Activated B cell treated with CpG ODN at 0.5 μM for 24 hours (primary cell): ENCODE data around the gene SLC6A11. TPM values are rescaled to one million over a fixed set of nuclear protein-coding genes. Genes with fewer than 3 reads are reported as not detected.

Experiments used
- ATAC-seq: fragments of 200-7000 bp; cut with Tn5 transposase; one replicate; pipeline ENCODE4 v1.10.0; 2021; ENCODE audit warnings: low read depth, mild to moderate bottlenecking, moderate library complexity
- CTCF ChIA-PET: fragments of 350-600 bp; sonication (Branson Sonifier 250); formaldehyde crosslinking; loops from one replicate; lab custom pipeline; 2021; ENCODE audit warnings: antibody characterized with exemption; lab: Charles Lee
- POLR2A ChIA-PET: fragments of 350-600 bp; sonication (Branson Sonifier 250); formaldehyde crosslinking; loops from one replicate; lab custom pipeline; 2021; ENCODE audit warnings: antibody characterized with exemption; lab: Charles Lee
- DNase-seq: peaks from one replicate; pipeline ENCODE4 v3.0.0; 2022
- H3K27ac Mint-ChIP-seq: one replicate; pipeline ENCODE4 v1.8.0; 2020; ENCODE audit warnings: mixed read lengths
- H3K27me3 Mint-ChIP-seq: one replicate; pipeline ENCODE4 v1.8.0; 2021; ENCODE audit warnings: mixed read lengths
- H3K36me3 Mint-ChIP-seq: one replicate; pipeline ENCODE4 v1.8.0; 2021; ENCODE audit warnings: low read depth, mixed read lengths
- H3K4me1 Mint-ChIP-seq: one replicate; pipeline ENCODE4 v1.8.0; 2021; ENCODE audit warnings: mixed read lengths
- H3K4me3 Mint-ChIP-seq: one replicate; pipeline ENCODE4 v1.8.0; 2020; ENCODE audit warnings: mild to moderate bottlenecking, mixed read lengths
- H3K9me3 Mint-ChIP-seq: one replicate; pipeline ENCODE4 v1.8.0; 2020; ENCODE audit warnings: mixed read lengths
- intact Hi-C: fragments of 100-400 bp; cut with micrococcal nuclease; formaldehyde crosslinking; loops from one replicate; pipeline ENCODE4 v1.15.1; 2024
- total RNA-seq: library from RNA; stranded (reverse); gene quantifications from 2 replicates; pipeline ENCODE4 v1.2.3, GENCODE V29; 2022
- TF ChIP-seq, protein P1 (sequence below): fragments of 200-600 bp; IDR thresholded peaks from one replicate; pipeline ENCODE4 v1.8.0; 2022; ENCODE audit warnings: antibody characterized with exemption, mild to moderate bottlenecking

The SLC6A11 gene
- total RNA-seq, 1 donor from 2014 or later = not detected

GRCh38 chr3:10954740-10955139 is 138.7 kb downstream of the SLC6A11 start:
- ChIA-PET CTCF (interaction anchor here (1.5 kb wide), 1 partner anchor 13 kb away, joined by 4 read pairs; no protein-coding TSS in a partner anchor), POLR2A (no interaction called here)
- TF ChIP-seq, protein P1, sequence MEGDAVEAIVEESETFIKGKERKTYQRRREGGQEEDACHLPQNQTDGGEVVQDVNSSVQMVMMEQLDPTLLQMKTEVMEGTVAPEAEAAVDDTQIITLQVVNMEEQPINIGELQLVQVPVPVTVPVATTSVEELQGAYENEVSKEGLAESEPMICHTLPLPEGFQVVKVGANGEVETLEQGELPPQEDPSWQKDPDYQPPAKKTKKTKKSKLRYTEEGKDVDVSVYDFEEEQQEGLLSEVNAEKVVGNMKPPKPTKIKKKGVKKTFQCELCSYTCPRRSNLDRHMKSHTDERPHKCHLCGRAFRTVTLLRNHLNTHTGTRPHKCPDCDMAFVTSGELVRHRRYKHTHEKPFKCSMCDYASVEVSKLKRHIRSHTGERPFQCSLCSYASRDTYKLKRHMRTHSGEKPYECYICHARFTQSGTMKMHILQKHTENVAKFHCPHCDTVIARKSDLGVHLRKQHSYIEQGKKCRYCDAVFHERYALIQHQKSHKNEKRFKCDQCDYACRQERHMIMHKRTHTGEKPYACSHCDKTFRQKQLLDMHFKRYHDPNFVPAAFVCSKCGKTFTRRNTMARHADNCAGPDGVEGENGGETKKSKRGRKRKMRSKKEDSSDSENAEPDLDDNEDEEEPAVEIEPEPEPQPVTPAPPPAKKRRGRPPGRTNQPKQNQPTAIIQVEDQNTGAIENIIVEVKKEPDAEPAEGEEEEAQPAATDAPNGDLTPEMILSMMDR = no peak
- H3K9me3 Mint-ChIP-seq = no peaks in the 10 kb centered on the region
- H3K4me3 Mint-ChIP-seq = no peak overlapping the region
- no peak overlapping the region for H3K27ac Mint-ChIP-seq
- H3K4me1 Mint-ChIP-seq = no peaks in the 10 kb centered on the region
- H3K27me3 Mint-ChIP-seq = peaks cover 3% of the 10 kb centered on the region
- DNase-seq (no peak), ATAC-seq (no peak)
- H3K36me3 Mint-ChIP-seq = no peaks in the 10 kb centered on the region
- intact Hi-C loops = no loop called here

- no peaks in the 10 kb centered on the region for H3K9me3 Mint-ChIP-seq
- ChIA-PET CTCF (no interaction called here), POLR2A (no interaction called here)
- intact Hi-C loops = no loop called here
- no peak overlapping the region for H3K4me3 Mint-ChIP-seq
- DNase-seq (no peak), ATAC-seq (no peak)
- peaks cover 5% of the 10 kb centered on the region for H3K27me3 Mint-ChIP-seq
- H3K27ac Mint-ChIP-seq = no peak overlapping the region
- H3K4me1 Mint-ChIP-seq = no peaks in the 10 kb centered on the region
- H3K36me3 Mint-ChIP-seq = no peaks in the 10 kb centered on the region
- TF ChIP-seq, protein P1 = no peak
These were observed 139.9 kb downstream of the SLC6A11 start for GRCh38 chr3:10955711-10956453.

DNA sequence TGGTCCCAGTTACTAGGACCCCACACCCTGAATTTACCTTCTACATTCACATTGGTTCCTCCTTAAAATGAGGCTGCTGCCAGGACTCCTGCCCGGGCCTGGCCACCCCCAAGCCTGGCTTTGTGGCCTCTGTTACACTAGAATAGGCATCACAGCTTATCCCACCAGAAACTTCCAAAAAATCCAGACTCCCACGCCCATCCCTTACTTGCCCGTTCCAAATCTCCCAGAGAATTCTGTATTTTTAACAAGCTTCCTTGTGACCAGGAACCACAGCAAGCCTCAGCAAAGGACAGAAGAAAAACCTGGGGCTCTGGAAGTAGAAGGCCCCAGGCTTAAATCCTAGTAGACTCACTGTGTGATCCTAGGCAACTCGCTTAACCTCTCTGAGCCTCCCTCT is 140.5 kb downstream of the SLC6A11 start:
- intact Hi-C loops = no loop called here
- Mint-ChIP-seq H3K9me3 (no peaks in the 10 kb centered on the region), H3K27me3 (peaks cover 5% of the 10 kb centered on the region), H3K4me1 (no peaks in the 10 kb centered on the region), H3K36me3 (no peaks in the 10 kb centered on the region), H3K27ac (no peak overlapping the region), H3K4me3 (no peak overlapping the region)
- DNase-seq (no peak), ATAC-seq (no peak)
- ChIA-PET CTCF (no interaction called here), POLR2A (no interaction called here)
- TF ChIP-seq, protein P1 = no peak

DNA sequence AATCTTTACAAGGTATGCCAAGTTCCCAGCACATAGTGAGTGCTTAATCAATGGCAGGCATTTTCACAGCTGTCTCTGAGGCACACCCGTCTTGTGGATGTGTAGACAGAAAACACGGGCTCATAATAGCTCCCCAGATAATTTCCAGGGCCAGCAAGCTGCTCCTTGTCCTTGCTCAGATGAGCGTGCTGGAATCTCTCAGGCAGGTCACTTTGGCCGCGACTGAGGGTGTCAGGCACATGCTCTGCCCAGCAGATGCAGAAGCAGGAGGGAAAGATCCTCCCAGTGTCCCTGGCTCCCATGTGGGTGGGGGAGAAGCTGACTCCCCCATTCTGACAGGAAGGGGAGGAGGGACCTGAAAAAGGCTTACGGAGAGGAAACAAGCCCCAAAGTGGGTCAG is 141.0 kb downstream of the SLC6A11 start:
- Mint-ChIP-seq H3K9me3 (no peaks in the 10 kb centered on the region), H3K36me3 (no peaks in the 10 kb centered on the region), H3K4me1 (no peaks in the 10 kb centered on the region), H3K27me3 (peaks cover 5% of the 10 kb centered on the region), H3K27ac (no peak overlapping the region), H3K4me3 (no peak overlapping the region)
- intact Hi-C loops = no loop called here
- ChIA-PET CTCF (no interaction called here), POLR2A (no interaction called here)
- DNase-seq (no peak), ATAC-seq (no peak)
- TF ChIP-seq, protein P1 = no peak

DNA sequence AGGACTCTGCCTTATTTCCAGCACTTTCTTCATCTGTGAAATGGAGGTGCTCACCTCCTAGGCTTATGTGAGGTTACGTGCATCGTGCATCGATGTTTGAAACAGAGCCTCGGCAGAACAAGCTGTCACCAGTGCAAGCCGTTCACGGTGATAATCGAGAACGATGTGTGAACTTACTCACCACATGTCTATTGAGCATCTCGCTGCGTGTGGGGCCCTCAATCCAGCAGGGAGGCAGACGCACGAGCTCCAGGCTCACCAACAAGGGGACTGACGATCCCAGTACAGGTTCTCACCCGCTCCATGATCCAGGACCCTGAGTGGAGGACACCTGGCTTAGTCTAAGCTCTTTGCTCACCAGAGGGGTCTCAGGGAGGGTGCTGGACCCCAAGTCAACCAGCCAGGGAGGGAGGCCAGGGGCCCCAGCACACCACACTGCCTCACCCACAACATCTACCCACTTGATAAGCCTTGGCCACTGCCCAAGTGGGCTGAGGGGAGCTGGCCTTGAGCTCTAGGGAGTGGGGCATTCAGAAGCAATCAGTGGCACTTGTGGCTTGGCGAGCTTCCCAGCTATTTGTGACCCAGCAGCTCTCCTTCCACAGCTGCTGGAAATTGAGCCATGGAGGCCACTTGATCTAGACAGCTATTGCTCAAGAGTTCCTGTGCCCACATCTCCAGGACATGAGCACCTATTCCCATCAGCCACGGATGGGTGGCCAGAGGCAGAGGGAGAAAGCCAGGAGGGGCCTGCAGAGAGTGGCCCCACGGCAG is 142.1 kb downstream of the SLC6A11 start:
- Mint-ChIP-seq H3K36me3 (no peaks in the 10 kb centered on the region), H3K27me3 (peaks cover 5% of the 10 kb centered on the region), H3K4me1 (no peaks in the 10 kb centered on the region), H3K27ac (no peak overlapping the region), H3K4me3 (no peak overlapping the region), H3K9me3 (no peaks in the 10 kb centered on the region)
- ATAC-seq = no peak
- no peak for DNase-seq
- POLR2A ChIA-PET = no interaction called here
- intact Hi-C loops = no loop called here
- TF ChIP-seq, protein P1 = no peak
- CTCF ChIA-PET = no interaction called here
